K562 (cell line): ENCODE results near the gene LCNL1. TPM values are rescaled to one million over a fixed set of nuclear protein-coding genes. Genes with fewer than 3 reads are reported as not detected.
A peak's percentile ranks its signal among the peaks of the same experiment; 100 is the strongest.

Experiments used
- ATAC-seq: fragments of 200-7000 bp; cut with Tn5 transposase; 3 replicates; pipeline ENCODE4 v1.9.1; 2020; ENCODE audit warnings: moderate library complexity
- BruUV-seq: library from RNA; stranded (reverse); fragments of 400-500 nt; replicated peaks from 2 replicates; lab custom pipeline; 2021; lab: Mats Ljungman, UMichigan
- CTCF ChIA-PET: fragments of 300-600 bp; formaldehyde crosslinking; extraction: SDS; loops from one replicate; lab custom pipeline; 2021; ENCODE audit warnings: low intra/inter-chr PET ratio; lab: Yijun Ruan, JAX
- POLR2A ChIA-PET: fragments of 300-600, 350-650 bp; sonication (Branson Sonifier 250); formaldehyde crosslinking; extraction: SDS; loops from one replicate; lab custom pipeline; 2021; ENCODE audit warnings: antibody characterized with exemption, inconsistent platforms; lab: Yijun Ruan, JAX
- DNase-seq, 4 experiments: peaks; one replicate each; pipeline versions ENCODE4 v3.0.0 to v3.0.0-alpha.2; 2011 to 2018; ENCODE audit warnings: low spot score in 3 of 4, mixed read lengths in 3 of 4; ENCODE audit errors: extremely low read depth in 1 of 4
- FAIRE-seq: peaks from 2 replicates; lab custom pipeline; 2011; peaks lifted over from hg19 to GRCh38; lab: Jason Lieb, UNC
- H2AFZ ChIP-seq: 2 replicates; pipeline ENCODE4 v1.6.0; 2011; ENCODE audit warnings: low read depth, low read length, control low read depth, inconsistent platforms
- H3K27ac ChIP-seq: fragments of 200-600 bp; 3 replicates; pipeline ENCODE4 v1.8.0; 2011; ENCODE audit warnings: low read depth, mild to moderate bottlenecking, control low read depth, inconsistent platforms, low read length, moderate library complexity, mixed read lengths; ENCODE audit errors: extremely low read depth
- H3K27me3 ChIP-seq, 2 experiments: fragments of 300-600 bp in 1 of 2; 2 replicates in 1 of 2; 3 replicates in 1 of 2; pipeline versions ENCODE4 v1.6.0 to v1.8.0; 2011; ENCODE audit warnings: inconsistent platforms in 2 of 2, low read length in 2 of 2, mild to moderate bottlenecking in 1 of 2, mixed read lengths in 1 of 2, moderate library complexity in 1 of 2; ENCODE audit not compliant: control insufficient read depth in 2 of 2, insufficient read depth in 2 of 2
- H3K36me3 ChIP-seq: fragments of 300-600 bp; 3 replicates; pipeline ENCODE4 v1.8.0; 2011; ENCODE audit warnings: mild to moderate bottlenecking, low read length, inconsistent platforms; ENCODE audit not compliant: control insufficient read depth, insufficient read depth
- H3K4me1 ChIP-seq, 2 experiments: fragments of 200-600 bp in 1 of 2; replicated peaks in 1 of 2; 2 replicates in 1 of 2; 3 replicates in 1 of 2; pipeline versions ENCODE4 v1.5.1 to v1.8.0; 2011; ENCODE audit warnings: inconsistent platforms in 2 of 2, low read length in 2 of 2, mild to moderate bottlenecking in 1 of 2, mixed read lengths in 1 of 2, moderate library complexity in 1 of 2; ENCODE audit not compliant: control insufficient read depth in 2 of 2, insufficient read depth in 2 of 2
- H3K4me2 ChIP-seq: 2 replicates; pipeline ENCODE4 v1.6.1; 2011; ENCODE audit warnings: low read length, control low read depth, inconsistent platforms, mixed read lengths; ENCODE audit not compliant: insufficient read depth
- H3K4me3 ChIP-seq: fragments of 200-600 bp; sonication (generic), shearing (Covaris generic); 2 replicates; pipeline ENCODE4 v1.5.1; 2016; ENCODE audit warnings: control low read depth, inconsistent platforms
- H3K79me2 ChIP-seq: fragments of 200-600 bp; 3 replicates; pipeline ENCODE4 v1.8.0; 2011; ENCODE audit warnings: low read length, inconsistent platforms; ENCODE audit not compliant: control insufficient read depth, insufficient read depth
- H3K9ac ChIP-seq, 2 experiments: 2 replicates each; pipeline versions ENCODE4 v1.6.0 to v1.6.1; 2011; ENCODE audit warnings: low read depth in 2 of 2, low read length in 2 of 2, control low read depth in 1 of 2, inconsistent platforms in 1 of 2, mild to moderate bottlenecking in 1 of 2, mixed read lengths in 1 of 2; ENCODE audit not compliant: insufficient read depth in 1 of 2
- H3K9me1 ChIP-seq: one replicate; pipeline ENCODE4 v1.6.0; 2011; ENCODE audit warnings: inconsistent platforms, mild to moderate bottlenecking, low read length, moderate library complexity; ENCODE audit not compliant: control insufficient read depth, insufficient read depth
- H3K9me3 ChIP-seq: replicated peaks from 2 replicates; pipeline ENCODE4 v1.5.1; 2011; ENCODE audit warnings: low read depth, low read length, inconsistent platforms; ENCODE audit not compliant: control insufficient read depth, insufficient read depth
- H4K20me1 ChIP-seq: replicated peaks from 2 replicates; pipeline ENCODE4 v1.6.1; 2011; ENCODE audit warnings: low read length, inconsistent platforms, mixed read lengths; ENCODE audit not compliant: control insufficient read depth, insufficient read depth
- HMG20B ChIP-seq: fragments of 250-450 bp; sonication (Bioruptor Pico); IDR thresholded peaks from 2 replicates; pipeline ENCODE4 v1.5.0; 2021; ENCODE audit warnings: mild to moderate bottlenecking
- HNRNPL ChIP-seq: fragments of 200-400 bp; formaldehyde crosslinking; IDR thresholded peaks from 2 replicates; pipeline ENCODE4 v1.6.1; 2017; ENCODE audit warnings: low read depth, mild to moderate bottlenecking, low read length
- HSF4 ChIP-seq: fragments of 250-450 bp; sonication (Bioruptor Pico); IDR thresholded peaks from 2 replicates; pipeline ENCODE4 v2.1.2; 2022; ENCODE audit warnings: mild to moderate bottlenecking, moderate library complexity, borderline replicate concordance
- NCOR1 ChIP-seq: fragments of 450-650 bp; IDR thresholded peaks from 2 replicates; pipeline ENCODE4 v1.6.1; 2016; ENCODE audit warnings: mild to moderate bottlenecking, moderate library complexity
- PTTG1 ChIP-seq: fragments of 450-650 bp; IDR thresholded peaks from 2 replicates; pipeline ENCODE4 v1.6.1; 2016; ENCODE audit warnings: low read depth, mild to moderate bottlenecking, missing genetic modification characterization, missing compliant biosample characterization
- RHOXF2B ChIP-seq: fragments of 250-450 bp; sonication (Bioruptor Pico); conservative IDR thresholded peaks from 2 replicates; pipeline ENCODE4 v1.5.1; 2021
- ZC3H4 ChIP-seq: sonication (generic); formaldehyde crosslinking; IDR thresholded peaks from 2 replicates; pipeline ENCODE4 v1.9.0; 2021; ENCODE audit warnings: missing genetic modification reagents, borderline replicate concordance
- ZFPM2 ChIP-seq: fragments of 250-450 bp; sonication (Bioruptor Pico); IDR thresholded peaks from 2 replicates; pipeline ENCODE4 v1.5.1; 2022; ENCODE audit warnings: mild to moderate bottlenecking
- WGBS: fragments of 100-300 bp; shearing (Covaris generic); methylation state at CpG from one replicate; pipeline ENCODE4 v1.1.6; 2016; ENCODE audit warnings: low coverage, mixed read lengths; ENCODE audit not compliant: insufficient coverage; ENCODE audit errors: missing lambda C conversion rate; 5-methylcytosine and 5-hydroxymethylcytosine counted together
- in situ Hi-C: fragments of 300-500 bp; cut with MboI; formaldehyde crosslinking; loops from 4 replicates; pipeline ENCODE4 v1.15.0; 2018; ENCODE audit warnings: inconsistent platforms, mixed read lengths
- intact Hi-C: fragments of 100-400 bp; cut with micrococcal nuclease; formaldehyde crosslinking; loops from 2 replicates; pipeline ENCODE4 v1.14.2; 2022
- polyA plus RNA-seq, 8 experiments: library from polyadenylated mRNA; depleted of rRNA in 4 of 8; stranded (reverse) in 5 of 8; unstranded in 3 of 8; fragments of >200 nt; fragmentation: Nextera tagmentation in 2 of 8; fragmentation: Illumina TruSeq in 1 of 8; extraction: Ambion mirVana in 2 of 8; extraction: Trizol in 1 of 8; gene quantifications; 2 replicates each; pipeline versions ENCODE4 v1.2.1 to v1.2.3, GENCODE V29; 2011 to 2014; ENCODE audit warnings: inconsistent platforms in 1 of 8, missing spikeins in 1 of 8
- total RNA-seq, 7 experiments: library from RNA; depleted of rRNA in 6 of 7; stranded (reverse); fragments of >200 nt in 6 of 7; fragmentation: Illumina TruSeq in 2 of 7; extraction: Trizol in 2 of 7; gene quantifications; 2 replicates each; pipeline versions ENCODE4 v1.2.1 to v1.2.3, GENCODE V29; 2011 to 2021; ENCODE audit warnings: low replicate concordance in 1 of 7
- TF ChIP-seq, protein P1 (sequence below): fragments of 450-650 bp; formaldehyde crosslinking; IDR thresholded peaks from 2 replicates; pipeline ENCODE4 v1.4.0; 2020; ENCODE audit warnings: mild to moderate bottlenecking, moderate library complexity
- TF ChIP-seq, protein P2 (sequence below): fragments of 450-650 bp; IDR thresholded peaks from 2 replicates; pipeline ENCODE4 v1.6.1; 2016; ENCODE audit warnings: low read depth

Gene LCNL1
- total and polyA plus RNA-seq, 9 of the 15 experiments (the other 6 are each of a cell fraction or from before 2014, with no cell fraction given): 0.04 to 0.16 (median 0.04) TPM; not detected in 4

DNA sequence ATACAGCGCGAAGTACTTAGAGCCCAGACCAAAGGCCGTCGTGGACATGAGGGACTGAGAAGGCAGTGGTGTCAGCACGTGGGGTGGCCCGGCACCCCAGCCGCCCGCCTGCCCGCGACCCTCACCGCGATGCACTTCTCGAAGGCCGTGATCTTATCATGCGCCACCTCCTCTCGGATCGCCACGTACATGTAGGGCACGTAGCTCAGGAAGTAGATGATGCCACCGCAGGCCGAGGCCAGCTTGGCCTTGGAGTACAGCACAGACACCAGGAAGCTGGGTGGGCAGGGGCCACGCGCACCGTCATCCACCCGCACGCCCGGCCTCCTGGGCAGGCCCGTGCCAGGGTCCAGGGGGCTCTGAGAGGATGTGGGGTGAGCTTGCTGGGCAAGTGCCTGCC lies 34.3 kb downstream of the LCNL1 start:
- Histone ChIP-seq H4K20me1 (0 out of 2 replicates have a peak, but pooled peaks cover 5% of the 10 kb centered on the region), H3K9ac (no peak overlapping the region), H3K9me3 (no peaks in the 10 kb centered on the region), H3K9me1 (no peaks in the 10 kb centered on the region), H3K36me3 (no peaks in the 10 kb centered on the region), H3K4me1 (peaks cover 0 to 74% of the 10 kb centered on the region in 2 experiments; a peak in 2 of 5 replicates), H3K27me3 (no peaks in the 10 kb centered on the region), H3K27ac (no peak overlapping the region), H3K4me2 (no peak overlapping the region), H3K79me2 (no peaks in the 10 kb centered on the region), H2AFZ (no peak overlapping the region), H3K4me3 (no peak overlapping the region)
- no TSS peak for BruUV-seq
- CTCF ChIA-PET: no interaction called here
- POLR2A ChIA-PET: no interaction called here
- DNase-seq (no peak), FAIRE-seq (no peak), ATAC-seq (no peak)
- intact Hi-C loops (no loop called here), in situ Hi-C loops (no loop called here)
- no peak for TF ChIP-seq HSF4
- TF ChIP-seq PTTG1: no peak
- no peak for TF ChIP-seq HMG20B
- TF ChIP-seq HNRNPL: 0 out of 2 replicates have a peak, but pooled peaks have one; percentile 25
- no peak for TF ChIP-seq RHOXF2B
- TF ChIP-seq, protein P1, sequence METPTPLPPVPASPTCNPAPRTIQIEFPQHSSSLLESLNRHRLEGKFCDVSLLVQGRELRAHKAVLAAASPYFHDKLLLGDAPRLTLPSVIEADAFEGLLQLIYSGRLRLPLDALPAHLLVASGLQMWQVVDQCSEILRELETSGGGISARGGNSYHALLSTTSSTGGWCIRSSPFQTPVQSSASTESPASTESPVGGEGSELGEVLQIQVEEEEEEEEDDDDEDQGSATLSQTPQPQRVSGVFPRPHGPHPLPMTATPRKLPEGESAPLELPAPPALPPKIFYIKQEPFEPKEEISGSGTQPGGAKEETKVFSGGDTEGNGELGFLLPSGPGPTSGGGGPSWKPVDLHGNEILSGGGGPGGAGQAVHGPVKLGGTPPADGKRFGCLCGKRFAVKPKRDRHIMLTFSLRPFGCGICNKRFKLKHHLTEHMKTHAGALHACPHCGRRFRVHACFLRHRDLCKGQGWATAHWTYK (CRISPR knock-in tag): no peak
- no peak for TF ChIP-seq ZFPM2 (CRISPR knock-in tag)
- TF ChIP-seq, protein P2, sequence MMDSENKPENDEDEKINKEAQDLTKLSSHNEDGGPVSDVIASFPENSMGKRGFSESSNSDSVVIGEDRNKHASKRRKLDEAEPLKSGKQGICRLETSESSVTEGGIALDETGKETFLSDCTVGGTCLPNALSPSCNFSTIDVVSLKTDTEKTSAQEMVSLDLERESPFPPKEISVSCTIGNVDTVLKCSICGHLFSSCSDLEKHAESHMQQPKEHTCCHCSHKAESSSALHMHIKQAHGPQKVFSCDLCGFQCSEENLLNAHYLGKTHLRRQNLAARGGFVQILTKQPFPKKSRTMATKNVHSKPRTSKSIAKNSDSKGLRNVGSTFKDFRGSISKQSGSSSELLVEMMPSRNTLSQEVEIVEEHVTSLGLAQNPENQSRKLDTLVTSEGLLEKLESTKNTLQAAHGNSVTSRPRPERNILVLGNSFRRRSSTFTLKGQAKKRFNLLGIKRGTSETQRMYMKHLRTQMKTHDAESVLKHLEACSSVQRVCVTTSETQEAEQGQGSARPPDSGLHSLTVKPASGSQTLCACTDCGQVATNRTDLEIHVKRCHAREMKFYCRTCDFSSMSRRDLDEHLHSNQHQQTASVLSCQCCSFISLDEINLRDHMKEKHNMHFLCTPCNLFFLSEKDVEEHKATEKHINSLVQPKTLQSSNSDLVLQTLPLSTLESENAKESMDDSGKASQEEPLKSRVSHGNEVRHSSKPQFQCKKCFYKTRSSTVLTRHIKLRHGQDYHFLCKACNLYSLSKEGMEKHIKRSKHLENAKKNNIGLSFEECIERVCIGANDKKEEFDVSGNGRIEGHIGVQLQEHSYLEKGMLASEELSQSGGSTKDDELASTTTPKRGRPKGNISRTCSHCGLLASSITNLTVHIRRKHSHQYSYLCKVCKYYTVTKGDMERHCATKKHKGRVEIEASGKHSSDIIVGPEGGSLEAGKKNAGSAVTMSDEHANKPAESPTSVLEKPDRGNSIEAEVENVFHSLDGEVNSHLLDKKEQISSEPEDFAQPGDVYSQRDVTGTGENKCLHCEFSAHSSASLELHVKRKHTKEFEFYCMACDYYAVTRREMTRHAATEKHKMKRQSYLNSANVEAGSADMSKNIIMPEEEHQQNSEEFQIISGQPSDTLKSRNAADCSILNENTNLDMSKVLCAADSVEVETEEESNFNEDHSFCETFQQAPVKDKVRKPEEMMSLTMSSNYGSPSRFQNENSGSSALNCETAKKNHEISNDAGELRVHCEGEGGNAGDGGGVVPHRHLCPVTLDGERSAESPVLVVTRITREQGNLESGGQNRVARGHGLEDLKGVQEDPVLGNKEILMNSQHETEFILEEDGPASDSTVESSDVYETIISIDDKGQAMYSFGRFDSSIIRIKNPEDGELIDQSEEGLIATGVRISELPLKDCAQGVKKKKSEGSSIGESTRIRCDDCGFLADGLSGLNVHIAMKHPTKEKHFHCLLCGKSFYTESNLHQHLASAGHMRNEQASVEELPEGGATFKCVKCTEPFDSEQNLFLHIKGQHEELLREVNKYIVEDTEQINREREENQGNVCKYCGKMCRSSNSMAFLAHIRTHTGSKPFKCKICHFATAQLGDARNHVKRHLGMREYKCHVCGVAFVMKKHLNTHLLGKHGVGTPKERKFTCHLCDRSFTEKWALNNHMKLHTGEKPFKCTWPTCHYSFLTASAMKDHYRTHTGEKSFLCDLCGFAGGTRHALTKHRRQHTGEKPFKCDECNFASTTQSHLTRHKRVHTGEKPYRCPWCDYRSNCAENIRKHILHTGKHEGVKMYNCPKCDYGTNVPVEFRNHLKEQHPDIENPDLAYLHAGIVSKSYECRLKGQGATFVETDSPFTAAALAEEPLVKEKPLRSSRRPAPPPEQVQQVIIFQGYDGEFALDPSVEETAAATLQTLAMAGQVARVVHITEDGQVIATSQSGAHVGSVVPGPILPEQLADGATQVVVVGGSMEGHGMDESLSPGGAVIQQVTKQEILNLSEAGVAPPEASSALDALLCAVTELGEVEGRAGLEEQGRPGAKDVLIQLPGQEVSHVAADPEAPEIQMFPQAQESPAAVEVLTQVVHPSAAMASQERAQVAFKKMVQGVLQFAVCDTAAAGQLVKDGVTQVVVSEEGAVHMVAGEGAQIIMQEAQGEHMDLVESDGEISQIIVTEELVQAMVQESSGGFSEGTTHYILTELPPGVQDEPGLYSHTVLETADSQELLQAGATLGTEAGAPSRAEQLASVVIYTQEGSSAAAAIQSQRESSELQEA: no peak
- peak; percentile 45; the same call in 1 of the 2 replicates for TF ChIP-seq ZC3H4 (CRISPR knock-in tag)
- TF ChIP-seq NCOR1: no peak
- TF ChIP-seq, all 486 proteins: peak for 2
- 94% methylated on average over 26 of the region's 28 CpGs for WGBS
